HFFc6 (cell line): ENCODE results near the gene POLR2A. TPM values are rescaled to one million over a fixed set of nuclear protein-coding genes. Genes with fewer than 3 reads are reported as not detected.

Experiments
- DNase-seq: peaks from one replicate; pipeline ENCODE4 v3.0.0-alpha.2; 2018
- H3K27ac Mint-ChIP-seq: 2 replicates; pipeline ENCODE4 v1.8.0; 2020; ENCODE audit warnings: mild to moderate bottlenecking, mixed read lengths
- H3K27me3 Mint-ChIP-seq: 2 replicates; pipeline ENCODE4 v1.8.0; 2021; ENCODE audit warnings: mild to moderate bottlenecking, moderate library complexity, mixed read lengths; ENCODE audit not compliant: insufficient read depth
- H3K36me3 Mint-ChIP-seq: 2 replicates; pipeline ENCODE4 v1.8.0; 2021; ENCODE audit warnings: low read depth, mixed read lengths
- H3K4me1 Mint-ChIP-seq: 2 replicates; pipeline ENCODE4 v1.8.0; 2020; ENCODE audit warnings: low read depth, mixed read lengths
- H3K4me3 Mint-ChIP-seq: 2 replicates; pipeline ENCODE4 v1.8.0; 2020; ENCODE audit warnings: mild to moderate bottlenecking, moderate library complexity, mixed read lengths
- H3K9me3 Mint-ChIP-seq: 2 replicates; pipeline ENCODE4 v1.8.0; 2020; ENCODE audit warnings: mild to moderate bottlenecking, mixed read lengths
- total RNA-seq, 6 experiments: library from RNA; stranded (reverse); fragmentation: NEBNext Ultra II Directional; extraction: Animal tissue kit (Norgen Biotek cat#: 25700); gene quantifications; 2 replicates in 1 of 6; 3 replicates in 5 of 6; pipeline ENCODE4 v1.2.3, GENCODE V29; 2021
- TF ChIP-seq, protein P1 (sequence below): fragments of 200-600 bp; sonication (generic); IDR thresholded peaks from 2 replicates; pipeline ENCODE4 v1.5.0; 2021; ENCODE audit warnings: antibody characterized with exemption, mild to moderate bottlenecking

Gene POLR2A
- total RNA-seq, 6 experiments from 2014 or later, result 111 to 127 (median 118) TPM

DNA sequence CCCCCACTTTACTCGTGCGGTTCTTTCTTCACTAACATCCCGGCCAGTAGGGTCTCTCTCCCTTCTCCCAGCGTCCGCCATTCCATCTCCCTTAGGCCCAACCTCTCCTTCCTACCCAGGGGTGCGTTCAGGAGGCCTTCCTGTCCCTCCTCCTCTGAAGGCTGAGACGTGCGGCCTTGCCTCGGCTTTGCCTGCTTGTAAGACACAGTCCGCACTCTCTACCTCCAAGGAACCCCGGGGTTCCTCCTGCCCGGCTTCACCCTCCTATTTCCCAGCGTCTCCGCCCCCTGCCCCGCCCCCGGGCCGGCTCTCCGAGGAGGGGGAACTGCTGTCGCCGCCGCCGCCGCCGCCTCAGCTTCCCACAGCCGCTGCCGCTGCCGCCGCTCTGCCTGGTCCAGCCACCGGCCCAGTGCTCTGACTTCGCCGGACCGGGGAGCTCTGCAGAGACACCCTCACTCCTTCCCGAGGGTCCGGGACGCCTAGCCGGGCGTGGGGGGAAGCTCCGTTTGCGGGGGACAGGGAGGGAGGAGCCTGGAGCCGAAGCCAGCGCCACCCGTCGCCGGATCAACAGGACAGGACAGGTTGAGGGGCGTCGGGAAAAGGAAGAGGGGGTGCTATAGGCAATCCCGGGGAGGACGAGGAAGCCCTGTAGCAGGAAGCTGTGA, 46.1 kb upstream of the POLR2A start:
- no peaks in the 10 kb centered on the region; the same call in 1 of the 2 replicates for H3K36me3 Mint-ChIP-seq
- H3K4me3 Mint-ChIP-seq, result peak overlapping the region; percentile 71
- H3K9me3 Mint-ChIP-seq, result no peaks in the 10 kb centered on the region
- peaks cover 37% of the 10 kb centered on the region for H3K4me1 Mint-ChIP-seq
- no peak overlapping the region for H3K27ac Mint-ChIP-seq
- TF ChIP-seq, protein P1, sequence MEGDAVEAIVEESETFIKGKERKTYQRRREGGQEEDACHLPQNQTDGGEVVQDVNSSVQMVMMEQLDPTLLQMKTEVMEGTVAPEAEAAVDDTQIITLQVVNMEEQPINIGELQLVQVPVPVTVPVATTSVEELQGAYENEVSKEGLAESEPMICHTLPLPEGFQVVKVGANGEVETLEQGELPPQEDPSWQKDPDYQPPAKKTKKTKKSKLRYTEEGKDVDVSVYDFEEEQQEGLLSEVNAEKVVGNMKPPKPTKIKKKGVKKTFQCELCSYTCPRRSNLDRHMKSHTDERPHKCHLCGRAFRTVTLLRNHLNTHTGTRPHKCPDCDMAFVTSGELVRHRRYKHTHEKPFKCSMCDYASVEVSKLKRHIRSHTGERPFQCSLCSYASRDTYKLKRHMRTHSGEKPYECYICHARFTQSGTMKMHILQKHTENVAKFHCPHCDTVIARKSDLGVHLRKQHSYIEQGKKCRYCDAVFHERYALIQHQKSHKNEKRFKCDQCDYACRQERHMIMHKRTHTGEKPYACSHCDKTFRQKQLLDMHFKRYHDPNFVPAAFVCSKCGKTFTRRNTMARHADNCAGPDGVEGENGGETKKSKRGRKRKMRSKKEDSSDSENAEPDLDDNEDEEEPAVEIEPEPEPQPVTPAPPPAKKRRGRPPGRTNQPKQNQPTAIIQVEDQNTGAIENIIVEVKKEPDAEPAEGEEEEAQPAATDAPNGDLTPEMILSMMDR, result no peak
- peaks cover 18% of the 10 kb centered on the region for H3K27me3 Mint-ChIP-seq
- DNase-seq, result no peak

DNA sequence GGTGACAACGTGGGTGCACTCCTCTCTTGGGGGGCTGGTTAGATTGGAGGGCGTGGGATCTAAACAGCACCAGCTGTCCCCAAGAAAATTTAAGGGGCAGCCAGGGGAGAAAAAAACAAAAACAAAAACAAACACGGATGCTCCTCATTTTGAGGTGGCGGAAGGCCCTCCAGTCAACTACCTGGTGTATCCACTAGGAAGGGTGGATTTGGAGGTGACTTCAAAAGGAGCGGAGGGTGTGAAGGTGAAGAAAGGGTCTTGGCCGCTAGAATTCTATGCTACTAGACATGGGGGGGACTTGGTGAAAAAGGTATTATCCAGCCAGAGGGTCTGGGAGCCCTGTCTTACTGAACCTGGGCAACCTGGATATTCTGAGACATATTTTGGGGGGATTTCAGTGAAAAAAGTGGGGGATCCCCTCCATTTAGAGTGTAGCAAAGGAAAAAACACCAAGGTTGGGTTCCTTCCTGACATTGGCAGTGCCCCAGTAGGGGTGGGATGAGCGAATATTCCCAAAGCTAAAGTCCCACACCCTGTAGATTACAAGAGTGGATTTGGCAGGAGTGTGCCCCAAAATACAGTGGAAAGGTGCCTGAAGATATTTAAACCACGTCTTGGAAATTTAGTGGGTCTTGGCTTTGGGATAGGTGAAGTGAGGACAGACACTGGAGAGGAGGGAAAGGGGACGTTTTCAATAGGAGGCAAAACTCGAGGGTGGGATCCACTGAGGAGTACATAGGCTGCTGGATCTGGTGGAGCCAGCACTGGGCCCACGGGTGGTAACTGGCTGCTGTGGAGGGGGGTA, 45.3 kb upstream of the POLR2A start:
- H3K27ac Mint-ChIP-seq, result no peak overlapping the region

DNA sequence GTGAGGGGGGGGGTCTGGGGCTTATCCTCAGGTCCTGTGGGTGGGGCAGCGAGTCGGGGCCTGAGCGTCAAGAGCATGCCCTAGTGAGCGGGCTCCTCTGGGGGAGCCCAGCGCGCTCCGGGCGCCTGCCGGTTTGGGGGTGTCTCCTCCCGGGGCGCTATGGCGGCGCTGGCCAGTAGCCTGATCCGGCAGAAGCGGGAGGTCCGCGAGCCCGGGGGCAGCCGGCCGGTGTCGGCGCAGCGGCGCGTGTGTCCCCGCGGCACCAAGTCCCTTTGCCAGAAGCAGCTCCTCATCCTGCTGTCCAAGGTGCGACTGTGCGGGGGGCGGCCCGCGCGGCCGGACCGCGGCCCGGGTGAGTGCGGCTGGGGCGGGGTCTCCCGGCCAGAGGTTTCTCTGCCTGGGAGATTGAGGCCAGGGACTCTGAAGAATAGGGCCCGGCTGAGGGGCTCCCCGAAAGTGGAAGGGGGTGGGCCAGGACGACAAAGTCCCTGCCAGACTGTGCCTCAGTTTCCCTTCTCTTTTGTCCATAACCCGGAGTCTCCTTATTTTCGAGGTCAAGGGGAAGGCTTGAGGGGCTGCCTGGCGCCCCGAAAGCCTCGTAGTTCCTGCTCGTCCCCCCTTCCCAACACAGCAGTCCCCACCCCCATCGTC, 44.6 kb upstream of the POLR2A start, which contains the start of gene FGF11:
FGF11 (plus strand) TSS at position 51 of the 651 bp plus-strand sequence; CDS start at position 160, 109 bp downstream.
- H3K36me3 Mint-ChIP-seq, result no peaks in the 10 kb centered on the region; the same call in 1 of the 2 replicates
- H3K4me1 Mint-ChIP-seq, result peaks cover 48% of the 10 kb centered on the region
- DNase-seq, result no peak
- peaks cover 18% of the 10 kb centered on the region for H3K27me3 Mint-ChIP-seq
- no peaks in the 10 kb centered on the region for H3K9me3 Mint-ChIP-seq
- H3K27ac Mint-ChIP-seq, result no peak within 1 kb of the TSS
- peak within 1 kb of the TSS; percentile 36; the same call in 1 of the 2 replicates for H3K4me3 Mint-ChIP-seq
- TF ChIP-seq, protein P1, result no peak

More for the DNA sequence above, 45.3 kb upstream of the POLR2A start:
- DNase-seq, result no peak
- TF ChIP-seq, protein P1, result no peak
- Mint-ChIP-seq H3K9me3 (no peaks in the 10 kb centered on the region), H3K4me1 (peaks cover 42% of the 10 kb centered on the region), H3K27me3 (peaks cover 18% of the 10 kb centered on the region), H3K36me3 (no peaks in the 10 kb centered on the region; the same call in 1 of the 2 replicates), H3K4me3 (peak overlapping the region; percentile 7; the same call in 1 of the 2 replicates)

DNA sequence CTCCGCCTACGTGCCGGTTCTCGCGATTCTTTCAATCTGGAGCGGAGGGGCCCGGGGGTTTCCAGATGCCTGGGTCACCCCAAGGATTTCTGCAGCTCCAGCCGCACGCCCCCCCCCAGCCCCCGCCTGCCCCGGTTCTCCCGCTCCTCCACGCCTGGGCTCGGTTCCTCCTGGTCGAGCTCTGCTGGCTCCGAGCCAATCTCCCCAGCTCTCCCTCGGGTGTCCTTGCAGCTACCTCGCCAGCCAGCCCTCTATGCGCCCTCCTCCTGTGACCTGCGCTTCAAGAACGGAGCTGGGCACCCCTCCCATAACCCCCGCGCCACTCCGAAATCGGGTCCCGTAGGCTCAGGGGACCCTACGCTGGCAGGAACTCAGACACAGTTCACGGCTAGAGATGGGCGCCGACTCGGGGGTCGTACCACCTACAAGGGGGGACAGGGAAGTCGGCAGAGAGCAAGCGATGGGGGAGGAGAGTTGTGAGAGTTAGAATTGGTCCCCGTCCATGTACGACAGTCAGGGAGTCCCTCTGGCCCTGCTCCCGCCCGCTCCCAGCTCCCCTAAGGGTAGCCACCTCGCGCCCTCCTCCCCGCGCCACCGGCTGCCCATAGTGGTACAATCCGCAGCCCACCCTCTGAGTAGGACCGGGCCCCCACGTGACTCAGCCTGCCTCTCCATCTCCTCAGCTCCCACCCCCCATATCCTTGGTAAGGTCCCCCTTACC, 43.9 kb upstream of the POLR2A start:
- H3K4me1 Mint-ChIP-seq, result peaks cover 46% of the 10 kb centered on the region
- H3K36me3 Mint-ChIP-seq, result no peaks in the 10 kb centered on the region; the same call in 1 of the 2 replicates
- H3K9me3 Mint-ChIP-seq, result no peaks in the 10 kb centered on the region
- peak overlapping the region; percentile 36; the same call in 1 of the 2 replicates for H3K4me3 Mint-ChIP-seq
- H3K27ac Mint-ChIP-seq, result no peak overlapping the region
- H3K27me3 Mint-ChIP-seq, result peaks cover 20% of the 10 kb centered on the region
- TF ChIP-seq, protein P1, result no peak
- DNase-seq, result no peak

DNA sequence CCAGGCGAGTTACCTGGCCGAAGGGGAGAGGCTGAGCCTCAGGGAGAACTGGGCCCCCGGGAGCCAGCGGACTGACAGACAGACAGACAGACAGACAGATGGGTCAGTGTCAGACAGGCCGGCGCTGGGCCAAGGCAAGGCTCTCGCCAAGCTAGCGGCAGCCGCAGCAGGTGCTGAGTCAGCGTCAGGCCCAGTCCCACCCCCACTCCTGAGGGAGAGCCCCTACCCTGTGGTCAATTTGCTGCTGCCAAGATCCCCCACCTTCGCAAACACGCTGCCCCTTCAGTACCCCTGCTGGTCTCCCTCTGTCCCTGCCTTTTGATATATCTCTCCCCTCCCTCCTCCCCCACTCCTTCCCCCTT, 43.4 kb upstream of the POLR2A start:
- Mint-ChIP-seq H3K27me3 (peaks cover 25% of the 10 kb centered on the region), H3K4me3 (no peak overlapping the region; the same call in 1 of the 2 replicates), H3K4me1 (peaks cover 48% of the 10 kb centered on the region), H3K9me3 (no peaks in the 10 kb centered on the region), H3K27ac (no peak overlapping the region), H3K36me3 (no peaks in the 10 kb centered on the region; the same call in 1 of the 2 replicates)
- DNase-seq, result no peak
- TF ChIP-seq, protein P1, result peak; percentile 13; the same call in 1 of the 2 replicates
